Fibroblast of villous mesenchyme (primary cell): ENCODE measurements around the gene FREM2. TPM values are rescaled to one million over a fixed set of nuclear protein-coding genes. Genes with fewer than 3 reads are reported as not detected.

Source experiments
- DNase-seq: peaks from one replicate; pipeline ENCODE4 v3.0.0-alpha.2; 2010; ENCODE audit warnings: low read depth
- H3K4me3 ChIP-seq: 2 replicates; pipeline ENCODE4 v1.5.1; 2011; ENCODE audit warnings: low read depth, mild to moderate bottlenecking, low read length
- CTCF ChIP-seq: IDR thresholded peaks from 2 replicates; pipeline ENCODE4 v1.5.1; 2012; ENCODE audit warnings: low read depth, mild to moderate bottlenecking, low read length; ENCODE audit not compliant: insufficient read depth
- total RNA-seq: library from RNA; depleted of rRNA; stranded (reverse); fragments of >200 nt; gene quantifications from 2 replicates; pipeline ENCODE4 v1.2.3, GENCODE V29; 2012

Gene FREM2
- total RNA-seq, 1 donor, result not detected

- TF ChIP-seq CTCF, result no peak
- H3K4me3 ChIP-seq, result no peak overlapping the region
Measured at GRCh38 chr13:38769526-38769925, 82.6 kb downstream of the FREM2 start.

GRCh38 chr13:38775085-38775484 is 88.2 kb downstream of the FREM2 start:
- DNase-seq, result no peak
- TF ChIP-seq CTCF, result no peak
- H3K4me3 ChIP-seq, result no peak overlapping the region

More at GRCh38 chr13:38769526-38769925, 82.6 kb downstream of the FREM2 start:
- DNase-seq, result no peak

- no peak for DNase-seq
- H3K4me3 ChIP-seq, result no peak overlapping the region
- no peak for TF ChIP-seq CTCF
Measured at GRCh38 chr13:38777347-38778119, 90.7 kb downstream of the FREM2 start.

GRCh38 chr13:38781539-38781938 is 94.7 kb downstream of the FREM2 start:
- DNase-seq, result no peak
- TF ChIP-seq CTCF, result no peak
- H3K4me3 ChIP-seq, result no peak overlapping the region

- no peak for TF ChIP-seq CTCF
- DNase-seq, result no peak
- no peak overlapping the region for H3K4me3 ChIP-seq
Measured at GRCh38 chr13:38784036-38784880, 97.4 kb downstream of the FREM2 start.

GRCh38 chr13:38785042-38785441 is 98.2 kb downstream of the FREM2 start:
- TF ChIP-seq CTCF, result no peak
- H3K4me3 ChIP-seq, result no peak overlapping the region
- no peak for DNase-seq
